D721Med (cell line): ENCODE data around the gene CPA2.
A peak's percentile ranks its signal among the peaks of the same experiment; 100 is the strongest.
"Not testable (repeated sequence)": the region's sequence is repeated elsewhere in the genome, so short reads cannot be mapped to it uniquely, and the experiment has no call there.

Experiments used
- DNase-seq: peaks from one replicate; pipeline ENCODE4 v3.0.0; 2011; ENCODE audit warnings: low spot score; ENCODE audit not compliant: insufficient read length
- FAIRE-seq: peaks from 2 replicates; lab custom pipeline; 2011; peaks lifted over from hg19 to GRCh38; lab: Jason Lieb, UNC
- TF ChIP-seq, protein P1 (sequence below): IDR thresholded peaks from 2 replicates; pipeline ENCODE4 v1.5.1; 2012; ENCODE audit warnings: mild to moderate bottlenecking, control low read depth; ENCODE audit not compliant: insufficient read depth; ENCODE audit errors: missing control alignments

Gene CPA2

DNA sequence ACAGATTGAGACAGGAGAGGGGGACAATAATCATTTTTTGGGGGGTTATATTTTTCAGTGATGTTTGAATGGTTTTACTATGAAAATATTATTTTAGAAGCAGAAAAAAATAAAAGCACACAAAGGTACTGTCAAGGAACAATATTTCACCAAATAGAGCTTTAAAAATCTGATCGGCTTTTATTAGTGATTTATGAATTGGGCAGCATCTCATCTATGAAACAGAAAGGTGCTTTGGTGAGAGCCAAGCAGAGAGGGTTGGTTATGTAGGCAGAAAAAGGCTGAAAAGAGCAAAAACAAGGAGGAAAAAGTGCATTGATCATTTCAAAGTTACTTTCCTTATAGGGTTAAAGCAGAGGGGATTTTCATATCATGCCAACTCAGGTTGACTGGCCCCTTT lies 26.4 kb upstream of the CPA2 start:
- TF ChIP-seq, protein P1, sequence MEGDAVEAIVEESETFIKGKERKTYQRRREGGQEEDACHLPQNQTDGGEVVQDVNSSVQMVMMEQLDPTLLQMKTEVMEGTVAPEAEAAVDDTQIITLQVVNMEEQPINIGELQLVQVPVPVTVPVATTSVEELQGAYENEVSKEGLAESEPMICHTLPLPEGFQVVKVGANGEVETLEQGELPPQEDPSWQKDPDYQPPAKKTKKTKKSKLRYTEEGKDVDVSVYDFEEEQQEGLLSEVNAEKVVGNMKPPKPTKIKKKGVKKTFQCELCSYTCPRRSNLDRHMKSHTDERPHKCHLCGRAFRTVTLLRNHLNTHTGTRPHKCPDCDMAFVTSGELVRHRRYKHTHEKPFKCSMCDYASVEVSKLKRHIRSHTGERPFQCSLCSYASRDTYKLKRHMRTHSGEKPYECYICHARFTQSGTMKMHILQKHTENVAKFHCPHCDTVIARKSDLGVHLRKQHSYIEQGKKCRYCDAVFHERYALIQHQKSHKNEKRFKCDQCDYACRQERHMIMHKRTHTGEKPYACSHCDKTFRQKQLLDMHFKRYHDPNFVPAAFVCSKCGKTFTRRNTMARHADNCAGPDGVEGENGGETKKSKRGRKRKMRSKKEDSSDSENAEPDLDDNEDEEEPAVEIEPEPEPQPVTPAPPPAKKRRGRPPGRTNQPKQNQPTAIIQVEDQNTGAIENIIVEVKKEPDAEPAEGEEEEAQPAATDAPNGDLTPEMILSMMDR, result no peak
- FAIRE-seq (no peak), DNase-seq (no peak)

- TF ChIP-seq, protein P1, result peak; percentile 76
- DNase-seq, result no peak
- no peak for FAIRE-seq
Observed at GRCh38 chr7:130242198-130243014, 24.3 kb upstream of the CPA2 start.

- not testable (repeated sequence) for DNase-seq, FAIRE-seq
Observed at GRCh38 chr7:130243486-130243885, 23.2 kb upstream of the CPA2 start.

GRCh38 chr7:130246491-130246890 lies 20.2 kb upstream of the CPA2 start:
- DNase-seq, FAIRE-seq: not testable (repeated sequence)

DNA sequence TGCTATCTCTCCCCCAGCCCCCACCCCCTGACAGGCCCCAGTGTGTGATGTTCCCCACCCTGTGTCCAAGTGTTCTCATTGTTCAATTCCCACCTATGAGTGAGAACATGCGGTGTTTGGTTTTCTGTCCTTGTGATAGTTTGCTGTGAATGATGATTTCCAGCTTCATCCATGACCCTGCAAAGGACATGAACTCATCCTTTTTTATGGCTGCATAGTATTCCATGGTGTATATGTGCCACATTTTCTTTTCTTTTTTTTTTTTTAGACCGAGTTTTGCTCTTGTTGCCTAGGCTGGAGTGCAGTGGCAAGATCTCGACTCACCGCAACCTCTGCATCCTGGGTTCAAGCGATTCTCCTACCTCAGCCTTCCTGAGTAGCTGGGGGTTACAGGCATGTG lies 17.8 kb upstream of the CPA2 start:
- FAIRE-seq, DNase-seq: not testable (repeated sequence)

DNA sequence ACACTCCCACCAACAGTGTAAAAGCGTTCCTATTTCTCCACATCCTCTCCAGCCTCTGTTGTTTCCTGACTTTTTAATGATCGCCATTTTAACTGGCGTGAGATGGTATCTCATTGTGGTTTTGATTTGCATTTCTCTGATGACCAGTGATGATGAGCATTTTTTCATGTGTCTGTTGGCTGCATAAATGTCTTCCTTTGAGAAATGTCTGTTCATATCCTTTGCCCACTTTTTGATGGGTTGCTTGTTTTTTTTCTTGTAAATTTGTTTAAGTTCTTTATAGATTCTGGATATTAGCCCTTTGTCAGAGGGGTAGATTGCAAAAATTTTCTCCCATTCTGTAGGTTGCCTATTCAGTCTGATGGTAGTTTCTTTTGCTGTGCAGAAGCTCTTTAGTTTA lies 17.0 kb upstream of the CPA2 start:
- not testable (repeated sequence) for FAIRE-seq, DNase-seq

DNA sequence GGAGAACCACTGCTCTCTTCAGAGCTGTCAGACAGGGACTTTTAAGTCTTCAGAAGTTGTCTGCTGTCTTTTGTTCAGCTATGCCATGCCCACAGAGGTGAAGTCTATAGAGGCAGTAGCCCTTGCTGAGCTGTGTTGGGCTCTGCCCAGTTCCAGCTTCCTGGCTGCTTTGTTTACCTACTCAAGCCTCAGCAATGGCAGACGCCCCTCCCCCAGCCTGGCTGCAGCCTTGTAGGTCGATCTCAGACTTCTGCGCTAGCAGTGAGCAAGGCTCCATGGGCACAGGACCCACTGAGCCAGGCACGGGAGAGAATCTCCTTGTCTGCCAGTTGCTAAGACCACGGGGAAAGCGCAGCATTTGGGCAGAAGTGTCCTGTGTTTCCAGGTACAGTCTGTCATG lies 12.1 kb upstream of the CPA2 start:
- FAIRE-seq (no peak), DNase-seq (no peak)
- TF ChIP-seq, protein P1, result no peak

DNA sequence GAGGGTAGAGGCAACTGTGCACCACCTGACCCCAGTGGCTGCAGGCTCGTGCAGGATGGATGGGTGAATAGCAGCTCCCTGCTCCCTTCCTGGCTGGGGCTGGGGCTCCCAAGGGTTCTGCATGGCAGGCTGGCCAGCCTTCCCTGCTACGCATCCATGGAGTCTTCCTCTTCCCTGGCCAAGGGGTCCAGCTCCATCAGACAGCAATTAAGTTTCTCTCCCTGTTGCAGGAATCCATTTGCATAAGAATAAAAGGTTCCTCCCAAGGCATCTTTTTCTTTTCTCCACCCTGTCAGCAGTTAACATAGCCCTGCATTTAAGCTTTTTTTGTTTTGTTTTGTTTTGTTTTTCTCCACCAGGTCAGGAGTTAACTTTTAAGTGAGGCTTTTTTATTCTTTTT lies 10.0 kb upstream of the CPA2 start:
- FAIRE-seq (no peak), DNase-seq (no peak)
- TF ChIP-seq, protein P1, result no peak

DNA sequence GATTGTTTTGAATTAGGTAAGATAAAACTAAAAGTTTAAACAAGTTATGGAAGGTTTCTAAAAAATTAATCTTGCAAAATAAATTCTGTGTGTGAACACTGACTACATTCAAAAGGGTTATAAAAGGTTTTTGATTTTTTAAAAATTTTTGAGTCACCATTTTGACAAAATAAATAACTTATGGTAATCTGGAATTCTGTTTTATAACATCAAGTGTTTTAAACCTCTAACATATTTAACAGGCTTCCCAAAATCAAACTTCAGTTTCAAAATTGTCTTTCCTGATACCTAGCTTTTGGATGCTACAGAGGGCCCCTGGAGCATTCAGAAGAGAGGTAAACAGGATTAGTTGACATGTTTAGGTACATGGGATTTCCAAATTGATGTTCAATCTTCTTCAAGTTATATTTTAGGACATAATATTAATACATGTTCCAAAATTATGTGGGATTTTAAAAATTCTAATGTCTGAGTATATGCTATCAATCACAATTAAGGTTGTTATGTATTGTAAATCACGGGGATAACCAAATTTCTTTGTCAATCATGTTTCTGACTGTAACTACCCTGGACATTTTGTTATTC lies 8.1 kb upstream of the CPA2 start:
- no peak for FAIRE-seq
- TF ChIP-seq, protein P1, result no peak
- no peak for DNase-seq
